8988T (cell line): Measurements from ENCODE around the gene CAV2.

Experiments used
- DNase-seq: peaks from one replicate; pipeline ENCODE4 v3.0.0; 2011

The CAV2 gene

GRCh38 chr7:116525298-116525912, 25.9 kb downstream of the CAV2 start:
- DNase-seq: peak; percentile 25

DNA sequence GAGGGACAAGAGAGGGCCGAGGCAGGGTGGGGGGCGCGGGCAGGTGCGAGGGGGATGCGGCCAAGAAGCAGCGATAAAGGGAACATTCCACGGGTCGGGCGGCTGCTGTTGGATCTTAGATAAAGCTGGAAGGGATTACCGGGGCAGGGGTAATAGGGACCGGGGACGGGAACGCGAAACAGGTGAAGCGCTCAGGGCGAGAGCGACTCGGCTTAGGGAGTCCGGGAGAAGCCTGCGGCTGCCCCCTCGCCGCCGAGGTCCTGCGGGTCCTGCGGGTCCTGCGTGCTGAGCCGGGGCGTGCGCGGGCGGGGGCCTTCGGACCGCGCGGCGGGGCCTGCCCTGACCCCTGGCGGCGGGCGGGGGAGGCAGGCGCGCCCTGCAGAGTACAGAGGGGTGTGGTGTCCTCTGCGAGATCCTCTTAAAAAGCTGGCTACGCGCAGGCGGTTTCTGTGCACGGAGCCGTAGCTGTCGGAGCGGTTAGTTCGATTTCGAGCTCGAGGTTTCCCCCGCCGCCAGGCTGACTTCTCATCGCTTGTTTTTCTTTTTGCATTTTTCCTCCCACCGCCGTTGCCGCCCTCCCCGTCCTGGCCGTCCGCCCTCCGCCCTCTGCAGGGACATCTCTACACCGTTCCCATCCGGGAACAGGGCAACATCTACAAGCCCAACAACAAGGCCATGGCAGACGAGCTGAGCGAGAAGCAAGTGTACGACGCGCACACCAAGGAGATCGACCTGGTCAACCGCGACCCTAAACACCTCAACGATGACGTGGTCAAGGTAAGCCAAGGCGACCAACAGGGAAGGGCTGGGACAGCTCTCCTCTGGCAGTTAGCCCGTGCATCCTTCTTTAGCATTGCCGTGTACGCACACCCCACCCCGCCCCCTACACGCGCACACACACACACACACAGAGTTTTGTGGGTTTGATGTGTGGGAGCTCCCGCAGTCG, 26.6 kb downstream of the CAV2 start:
- DNase-seq: peak; percentile 66

DNA sequence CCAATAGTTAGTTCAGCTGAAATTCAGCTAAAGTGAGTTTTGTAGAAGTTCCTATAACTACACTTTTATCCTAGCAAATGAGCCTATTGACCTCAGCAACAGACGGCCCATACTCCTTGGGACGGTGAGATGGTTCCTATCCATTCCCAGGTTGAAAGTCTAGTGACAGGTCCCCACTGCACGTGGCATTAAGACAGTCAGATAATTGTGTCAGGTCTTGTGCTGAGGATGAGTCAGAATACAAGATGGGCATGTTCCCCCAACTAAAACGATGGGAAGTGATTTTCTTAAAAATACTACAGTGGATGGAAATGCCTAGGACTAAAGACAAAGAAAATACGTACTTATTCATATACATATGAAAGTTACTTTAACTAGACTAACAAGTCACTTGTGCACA, 27.4 kb downstream of the CAV2 start:
- no peak for DNase-seq

- DNase-seq: no peak
These were observed 28.0 kb downstream of the CAV2 start for GRCh38 chr7:116527521-116527920.

GRCh38 chr7:116528008-116528789, 28.7 kb downstream of the CAV2 start:
- no peak for DNase-seq

DNA sequence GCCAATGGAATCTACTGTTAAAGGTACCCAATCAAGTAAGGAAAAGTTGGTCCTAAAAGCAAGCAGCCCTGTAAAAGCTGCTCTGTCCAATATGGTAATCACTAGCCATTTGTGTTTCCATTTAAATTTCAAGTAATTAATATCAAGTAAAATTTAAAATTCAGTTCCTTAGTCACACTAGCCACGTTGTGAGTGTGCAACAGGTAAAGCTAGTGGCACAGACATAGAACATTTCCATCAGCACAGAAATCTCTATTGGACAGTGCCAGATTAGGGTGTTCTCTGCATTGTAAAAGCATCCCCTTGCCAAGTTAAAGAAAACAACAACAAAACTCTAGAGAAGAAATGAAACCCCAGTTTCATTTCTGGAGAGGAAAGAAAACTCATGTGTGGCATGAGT, 29.7 kb downstream of the CAV2 start:
- no peak for DNase-seq

DNA sequence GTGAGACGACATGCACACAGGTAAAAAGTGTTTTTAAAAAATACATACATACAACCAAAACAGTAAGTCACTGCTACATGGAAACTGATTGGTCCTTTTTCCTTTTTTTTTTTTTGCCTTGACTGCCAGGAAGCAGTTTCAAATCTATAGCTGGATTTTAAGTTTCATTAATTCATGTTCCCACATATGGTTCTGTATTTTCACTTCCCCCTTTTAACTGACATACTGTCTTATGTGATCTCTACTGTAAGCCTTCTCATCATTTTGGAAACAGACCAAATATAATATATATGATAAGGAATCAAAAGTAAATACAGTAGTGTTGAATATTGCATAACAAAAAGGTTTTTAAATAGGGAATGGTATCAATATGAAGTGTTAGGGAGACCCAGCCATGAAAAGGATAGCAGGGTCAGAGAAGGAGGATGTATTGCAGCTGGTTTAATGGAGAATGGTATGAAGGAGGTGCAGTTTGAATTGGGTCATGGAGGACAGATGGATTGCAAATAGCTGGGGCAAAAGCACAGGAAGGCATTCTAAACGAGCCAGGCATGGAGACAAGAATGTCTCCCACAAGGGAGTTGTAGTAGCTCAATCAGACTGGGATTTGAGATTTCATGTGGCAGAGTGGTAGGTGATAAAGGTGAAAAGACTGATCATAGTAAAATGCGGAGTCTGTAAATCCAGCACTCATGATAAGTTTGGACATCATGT, 30.7 kb downstream of the CAV2 start:
- no peak for DNase-seq

DNA sequence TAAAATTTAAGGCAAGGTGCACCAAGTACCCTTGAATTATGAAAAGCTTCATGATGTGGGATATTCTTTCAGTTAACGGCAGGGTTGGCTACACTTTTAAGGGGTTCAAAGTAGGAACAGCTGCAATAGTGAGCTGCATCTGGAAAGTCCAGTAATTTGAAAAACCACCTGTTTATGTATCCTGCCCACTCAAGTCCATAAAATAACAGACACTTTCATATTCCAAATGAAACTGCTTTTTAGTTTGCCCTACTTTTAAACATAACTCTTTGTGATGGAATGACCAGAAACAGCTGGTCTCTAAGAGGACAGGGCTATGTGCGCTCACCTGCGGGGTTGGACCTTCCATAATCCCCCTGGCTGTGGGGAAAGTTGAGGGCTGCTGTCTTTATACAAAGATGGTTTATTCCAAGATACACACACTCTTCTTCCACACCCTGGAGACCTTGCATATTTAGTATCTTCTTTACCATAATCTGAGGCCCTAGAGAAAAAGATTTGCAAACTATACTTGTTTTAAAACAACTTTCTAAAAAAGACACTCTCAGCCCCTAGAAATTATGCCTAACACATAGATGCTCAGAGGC, 32.7 kb downstream of the CAV2 start:
- DNase-seq: no peak

DNA sequence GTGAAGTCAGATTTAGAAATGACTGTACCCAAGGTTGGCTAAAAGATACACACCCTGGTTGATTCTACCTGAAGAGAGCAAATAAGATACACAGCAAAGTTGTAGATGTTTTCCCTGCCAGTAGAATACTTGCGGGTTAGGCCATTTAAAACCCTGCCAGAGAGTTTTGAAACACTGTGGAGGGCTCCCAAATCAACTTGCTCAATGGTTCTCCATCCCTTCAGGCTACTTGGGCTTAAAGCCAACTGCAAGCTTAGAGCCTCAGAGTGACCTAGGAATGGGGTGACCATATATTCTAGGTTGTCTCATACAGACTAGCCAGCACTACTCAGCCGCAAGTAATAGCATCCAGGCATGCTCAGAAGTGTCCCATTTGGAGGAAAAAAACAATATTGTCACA, 35.3 kb downstream of the CAV2 start:
- no peak for DNase-seq

GRCh38 chr7:116535416-116535815, 35.9 kb downstream of the CAV2 start:
- no peak for DNase-seq

DNA sequence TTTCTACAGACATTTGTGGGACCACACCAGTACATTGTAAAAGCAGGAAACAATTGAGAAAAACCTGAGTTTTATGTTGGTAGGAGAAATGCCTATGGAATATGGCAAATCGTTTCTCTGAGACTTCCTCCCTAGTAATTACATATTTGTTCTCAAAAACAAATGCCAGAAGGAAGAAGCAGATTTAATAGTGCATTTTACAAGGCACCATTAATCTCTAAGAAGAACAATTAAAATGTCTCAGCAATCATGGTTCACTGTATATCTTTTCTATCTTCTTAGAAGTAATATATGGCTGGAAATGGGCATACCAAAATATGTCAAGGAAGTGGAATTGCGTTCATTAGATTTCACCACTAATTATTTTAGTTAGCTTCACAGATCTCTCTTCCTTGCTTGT, 38.6 kb downstream of the CAV2 start:
- DNase-seq: no peak

DNA sequence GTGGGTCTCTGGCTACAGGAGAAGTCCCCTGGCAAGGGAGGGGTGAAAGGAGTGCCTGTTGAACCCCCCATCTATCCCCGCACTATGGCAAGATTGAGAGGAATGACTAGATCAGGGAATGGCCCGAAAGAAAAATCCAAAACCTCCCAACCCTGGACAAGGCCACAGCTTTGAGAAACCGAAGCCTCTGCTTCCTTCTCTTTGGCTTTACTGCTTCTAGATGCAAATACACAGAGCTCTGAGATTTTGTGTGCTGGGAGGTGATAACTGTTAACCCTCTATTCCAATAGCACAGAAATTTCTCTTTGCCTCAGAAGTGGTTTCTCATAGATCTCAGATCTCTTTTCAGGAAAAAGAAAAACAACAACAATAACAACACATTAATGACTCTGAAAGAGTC, 40.3 kb downstream of the CAV2 start:
- no peak for DNase-seq

GRCh38 chr7:116540743-116541142, 41.2 kb downstream of the CAV2 start:
- DNase-seq: no peak

DNA sequence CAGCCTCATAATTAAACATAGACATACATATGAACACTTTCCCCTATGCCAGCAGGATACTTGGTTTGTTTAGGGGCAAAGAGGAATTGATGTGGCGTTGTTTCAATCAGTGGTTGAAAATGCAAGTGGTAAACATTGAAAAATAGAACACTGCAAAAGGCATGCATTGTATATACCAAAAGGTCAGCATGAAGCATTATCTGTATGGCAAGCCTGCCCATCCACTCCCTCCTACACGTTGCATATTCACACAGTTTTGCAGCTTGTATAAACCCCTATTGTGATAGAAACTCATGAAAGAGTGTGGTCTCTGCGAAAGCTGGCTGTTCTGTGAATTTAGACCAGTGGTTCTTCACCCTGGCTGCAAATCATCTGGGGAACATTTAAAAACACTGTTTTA, 42.4 kb downstream of the CAV2 start:
- DNase-seq: no peak

GRCh38 chr7:116542618-116543017, 43.1 kb downstream of the CAV2 start:
- DNase-seq: no peak

DNA sequence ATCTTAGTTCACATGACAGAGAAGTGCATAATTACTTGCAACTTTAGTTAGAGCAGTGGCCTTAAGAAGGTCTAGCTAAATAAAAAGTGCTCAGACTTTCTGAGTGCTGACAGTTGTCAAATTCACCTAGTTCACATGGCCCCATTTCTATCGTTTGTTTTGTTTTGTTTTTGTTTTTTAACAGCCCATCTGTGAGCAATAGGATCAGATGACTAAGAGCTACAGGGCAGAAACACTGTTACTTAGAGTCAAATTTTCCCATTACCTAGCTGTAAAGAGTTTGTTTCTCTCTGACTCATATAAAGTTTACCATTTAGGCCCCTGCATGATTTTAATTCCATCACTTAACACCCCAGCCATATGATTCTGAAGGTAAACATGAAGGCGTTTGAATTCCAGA, 44.1 kb downstream of the CAV2 start:
- no peak for DNase-seq

GRCh38 chr7:116544487-116544886, 44.9 kb downstream of the CAV2 start:
- DNase-seq: no peak

- no peak for DNase-seq
These were observed 46.0 kb downstream of the CAV2 start for GRCh38 chr7:116545411-116545993.

- DNase-seq: no peak
These were observed 46.5 kb downstream of the CAV2 start for GRCh38 chr7:116546054-116546453.

- DNase-seq: no peak
These were observed 47.4 kb downstream of the CAV2 start for GRCh38 chr7:116546916-116547315.

- DNase-seq: no peak
These were observed 47.8 kb downstream of the CAV2 start for GRCh38 chr7:116547347-116547746.

DNA sequence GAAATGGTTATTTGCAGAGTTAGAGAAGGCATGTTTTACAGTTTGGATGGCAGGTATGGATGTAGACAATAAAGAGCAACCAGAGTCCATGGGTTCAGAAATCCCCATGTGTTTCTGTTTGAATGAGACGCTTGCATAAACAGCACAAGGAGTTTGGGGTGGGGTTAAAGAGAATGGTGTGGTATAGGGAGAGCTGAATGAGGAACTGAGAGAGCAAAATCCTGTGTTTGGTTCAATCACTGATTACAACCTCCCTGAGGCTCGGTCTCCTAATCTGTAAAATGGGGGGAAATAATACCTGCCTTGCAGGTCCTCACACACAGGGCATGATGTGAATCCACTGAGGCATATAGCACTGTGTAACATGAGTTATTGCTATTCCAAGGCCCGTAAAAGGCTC, 49.0 kb downstream of the CAV2 start:
- DNase-seq: no peak
